CD4-positive, alpha-beta T cell treated with Interleukin-17A for 1 hour (primary cell): Measurements from ENCODE around the gene MAPRE3.

Source experiments
- DNase-seq: peaks from one replicate; pipeline ENCODE4 v3.0.0-alpha.2; 2020

MAPRE3 gene

GRCh38 chr2:27049422-27050280 lies 79.2 kb downstream of the MAPRE3 start:
- DNase-seq = peak; percentile 72

DNA sequence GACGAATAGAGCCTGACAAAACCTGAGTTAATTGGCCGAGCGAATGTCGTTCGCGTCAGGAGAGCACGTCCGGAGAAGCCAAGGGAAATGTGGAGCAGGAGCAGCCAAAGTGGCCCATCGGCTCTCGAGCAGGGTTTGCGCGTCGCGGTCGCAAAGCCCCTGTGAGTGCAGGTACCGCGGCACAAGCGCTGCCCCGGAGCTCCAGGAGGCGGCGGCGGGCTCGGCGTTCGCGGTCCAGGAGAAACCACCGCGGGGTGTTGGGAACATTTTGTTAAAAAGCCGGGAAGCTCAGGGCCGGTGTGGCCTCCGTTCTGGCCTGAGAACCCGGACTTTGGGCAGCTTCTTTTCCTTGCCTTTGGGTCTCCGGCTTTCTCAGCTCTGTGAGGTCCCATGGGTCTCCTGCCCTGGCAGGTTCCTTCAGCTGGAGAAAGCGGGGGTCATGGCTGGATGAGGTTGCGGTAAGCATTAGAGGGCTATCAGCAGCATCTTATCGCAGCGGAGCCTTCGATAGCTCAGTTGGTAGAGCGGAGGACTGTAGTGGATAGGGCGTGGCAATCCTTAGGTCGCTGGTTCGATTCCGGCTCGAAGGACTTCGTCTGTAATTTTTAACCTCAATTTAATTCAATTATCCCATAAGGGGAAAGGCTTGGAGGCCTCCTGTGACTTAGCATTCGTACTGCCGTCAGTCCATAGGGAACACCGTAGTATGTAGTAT lies 80.0 kb downstream of the MAPRE3 start:
- peak; percentile 96 for DNase-seq

DNA sequence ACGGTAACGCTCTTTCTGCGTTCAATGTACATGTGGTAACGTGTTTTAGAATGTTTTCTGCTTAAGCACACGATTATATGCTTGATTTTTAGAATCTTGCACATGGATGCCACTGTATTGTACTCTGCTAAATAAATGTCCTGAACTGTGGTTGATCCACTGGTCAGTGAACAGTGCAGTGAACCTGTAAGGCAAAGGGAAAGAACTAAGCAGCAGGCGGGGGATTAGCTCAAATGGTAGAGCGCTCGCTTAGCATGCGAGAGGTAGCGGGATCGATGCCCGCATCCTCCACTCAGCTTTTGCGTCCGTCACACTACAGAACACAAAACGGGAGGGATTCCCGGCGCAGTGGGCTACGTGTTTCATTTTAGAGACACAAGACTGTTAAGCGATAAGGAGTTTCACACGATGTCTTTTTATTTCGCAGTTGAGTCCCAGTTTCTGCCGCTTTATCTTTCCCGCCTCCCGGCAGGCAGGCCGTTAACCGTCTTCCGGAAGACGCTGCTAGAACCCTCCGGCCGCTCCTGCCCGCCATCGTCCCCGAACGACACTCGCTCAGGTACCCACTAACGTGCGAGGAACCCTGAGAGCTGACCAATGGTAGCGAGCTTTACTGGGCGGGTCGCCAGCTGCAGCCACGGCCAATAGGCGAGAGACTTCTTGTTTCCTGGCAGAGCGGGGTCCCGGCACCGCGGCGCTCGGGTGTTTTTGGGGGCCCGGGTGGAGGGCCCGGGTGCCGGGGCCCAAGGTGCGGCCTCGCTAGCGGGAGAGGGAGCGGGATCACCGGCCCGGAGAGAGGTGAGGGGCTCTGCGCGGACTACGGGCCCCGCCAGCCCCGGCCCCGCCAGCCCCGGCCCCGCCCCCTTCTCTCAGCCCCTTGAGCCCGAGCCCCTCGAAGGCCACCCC lies 80.8 kb downstream of the MAPRE3 start, which contains the start of gene AGBL5:
AGBL5 (plus strand) TSS at position 673 of the 906 bp plus-strand sequence. CDS start 1,291 bp downstream, outside the sequence.
- peak; percentile 99 for DNase-seq

DNA sequence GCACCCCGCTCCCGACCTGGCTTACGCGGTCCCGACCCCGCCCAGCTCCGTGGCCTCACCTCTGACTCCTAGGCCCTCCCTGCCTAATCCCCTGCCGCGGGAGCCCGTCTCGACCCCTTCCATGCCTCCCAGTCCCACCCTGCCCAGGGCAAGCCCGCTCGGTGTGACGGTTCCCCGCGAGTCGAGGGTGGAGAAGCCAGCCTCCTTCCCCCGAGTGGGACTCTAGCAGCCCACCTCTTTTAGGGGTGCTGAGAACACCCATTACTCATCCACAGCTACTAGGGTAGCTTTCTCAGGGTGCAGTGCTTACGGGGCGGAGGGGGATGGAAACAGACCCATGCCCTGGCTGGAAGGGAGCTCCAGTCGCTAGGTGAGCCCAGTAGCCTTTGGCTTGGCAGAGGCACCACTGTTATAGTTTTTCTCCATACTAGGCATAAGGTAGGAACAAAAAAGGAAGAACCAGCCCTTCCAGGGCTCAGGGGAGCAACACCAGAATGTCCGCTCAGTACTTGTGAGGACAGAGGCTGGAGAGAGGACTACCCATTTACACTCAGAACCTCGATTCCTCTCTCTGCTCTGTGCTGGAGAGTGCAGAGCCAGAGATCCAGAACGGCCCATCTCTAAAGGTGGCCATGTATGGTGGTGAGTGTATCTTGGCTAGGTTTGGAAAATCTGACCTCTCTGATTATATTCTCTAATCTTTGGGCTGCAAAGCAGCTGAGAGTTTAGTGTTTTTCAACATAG lies 81.6 kb downstream of the MAPRE3 start:
- DNase-seq = no peak

DNA sequence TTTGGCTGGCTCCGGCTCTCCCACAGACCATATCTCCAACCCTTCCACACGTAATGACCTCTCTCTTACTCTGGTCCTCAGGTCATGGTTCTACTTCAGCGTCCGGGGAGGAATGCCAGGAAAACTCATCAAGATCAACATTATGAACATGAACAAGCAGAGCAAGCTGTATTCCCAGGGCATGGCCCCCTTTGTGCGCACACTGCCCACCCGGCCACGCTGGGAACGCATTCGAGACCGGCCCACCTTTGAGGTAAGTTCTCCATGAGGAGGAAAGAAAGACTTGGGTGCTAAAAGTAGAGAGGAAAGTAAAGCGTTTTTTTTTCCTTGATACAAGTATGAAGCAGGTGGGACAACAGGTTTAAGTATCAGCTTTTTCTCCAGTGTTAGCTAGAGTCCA lies 82.9 kb downstream of the MAPRE3 start:
- DNase-seq = no peak

DNA sequence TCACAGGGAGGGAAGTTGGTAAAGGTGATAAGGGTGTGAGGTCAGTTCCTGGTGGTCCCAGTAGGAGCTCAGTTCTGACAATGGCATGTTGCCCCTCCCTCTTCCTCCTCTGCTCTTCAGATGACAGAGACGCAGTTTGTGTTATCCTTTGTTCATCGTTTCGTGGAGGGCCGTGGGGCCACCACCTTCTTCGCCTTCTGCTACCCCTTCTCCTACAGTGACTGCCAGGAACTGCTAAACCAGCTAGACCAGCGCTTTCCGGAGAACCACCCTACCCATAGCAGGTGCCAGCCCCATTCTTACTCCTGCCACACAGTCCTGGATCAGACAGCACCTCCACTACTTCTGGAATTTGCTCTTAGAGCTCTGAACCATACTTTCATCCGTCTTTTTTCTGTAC lies 83.3 kb downstream of the MAPRE3 start:
- no peak for DNase-seq

DNA sequence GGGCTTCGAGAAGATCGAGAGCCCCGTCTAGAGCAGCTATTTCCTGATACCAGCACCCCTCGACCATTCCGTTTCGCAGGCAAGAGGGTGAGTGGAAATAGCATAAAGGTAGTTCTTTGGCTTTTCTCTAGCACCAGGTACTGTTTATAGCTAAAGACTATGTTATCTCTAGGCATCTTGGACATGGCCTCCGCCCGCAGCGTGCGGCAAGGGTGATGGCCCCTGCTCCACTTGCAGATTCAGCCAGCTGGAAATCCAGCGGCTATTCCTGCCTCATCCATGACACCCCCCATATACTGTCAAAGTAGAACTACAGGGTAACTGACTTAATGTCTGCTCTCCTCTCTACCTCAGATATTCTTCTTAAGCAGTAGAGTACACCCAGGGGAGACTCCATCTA lies 84.3 kb downstream of the MAPRE3 start:
- DNase-seq = no peak

- DNase-seq = no peak
Measured at GRCh38 chr2:27057184-27057583, 86.7 kb downstream of the MAPRE3 start.

DNA sequence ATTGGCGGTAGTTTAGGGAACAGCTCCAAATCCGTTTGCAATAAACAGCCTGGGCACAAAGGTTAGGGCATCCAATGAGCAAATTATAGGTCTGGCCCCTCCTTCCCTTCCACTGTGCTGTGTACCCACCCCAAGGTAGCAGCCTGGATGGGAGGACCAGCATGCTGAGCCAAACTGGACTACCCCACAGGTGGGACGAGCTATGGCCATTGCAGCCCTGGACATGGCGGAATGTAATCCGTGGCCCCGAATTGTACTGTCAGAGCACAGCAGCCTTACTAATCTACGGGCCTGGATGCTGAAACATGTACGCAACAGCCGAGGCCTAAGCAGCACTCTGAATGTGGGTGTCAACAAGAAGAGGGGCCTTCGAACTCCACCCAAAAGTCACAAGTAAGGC lies 87.8 kb downstream of the MAPRE3 start:
- no peak for DNase-seq

GRCh38 chr2:27059141-27059820 lies 88.8 kb downstream of the MAPRE3 start:
- no peak for DNase-seq

DNA sequence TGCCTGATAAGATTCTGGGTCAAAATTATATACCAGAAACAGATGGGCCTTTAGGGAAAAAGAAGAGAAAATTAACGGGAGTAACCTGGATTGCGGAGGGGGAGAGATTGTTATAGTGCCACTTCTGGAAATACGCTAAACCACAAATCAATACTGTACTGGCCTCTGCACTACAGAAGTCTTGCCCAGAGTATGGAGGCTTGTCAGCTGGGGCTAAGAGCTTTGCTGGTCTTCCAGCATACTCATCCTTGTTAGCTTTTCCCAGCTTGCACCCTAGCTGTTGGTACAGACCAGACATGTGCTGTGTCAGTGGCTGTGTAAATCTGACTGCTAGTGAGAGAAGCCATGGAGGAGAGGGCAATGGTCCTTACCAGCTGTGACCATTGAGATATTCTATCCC lies 89.9 kb downstream of the MAPRE3 start:
- DNase-seq = no peak

GRCh38 chr2:27065128-27065527 lies 94.7 kb downstream of the MAPRE3 start:
- no peak for DNase-seq

DNA sequence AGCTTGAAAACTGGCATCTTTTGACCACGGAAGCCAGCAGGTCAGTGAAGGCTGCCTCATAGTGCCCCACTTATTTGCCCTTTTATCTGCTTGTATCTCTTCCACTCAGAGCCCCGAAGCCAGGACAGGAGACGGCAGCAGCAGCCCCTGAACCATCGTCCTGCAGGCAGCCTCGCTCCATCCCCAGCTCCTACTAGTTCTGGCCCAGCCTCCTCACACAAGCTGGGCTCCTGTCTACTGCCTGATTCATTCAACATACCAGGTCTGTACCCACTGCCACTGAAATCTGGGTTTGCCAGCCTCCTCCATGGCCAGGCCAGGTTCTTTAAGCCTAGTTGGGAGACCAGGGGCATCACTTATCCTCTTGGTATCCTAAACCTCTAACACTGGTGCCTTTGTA lies 96.9 kb downstream of the MAPRE3 start:
- DNase-seq = no peak

- no peak for DNase-seq
Measured at GRCh38 chr2:27069436-27069835, 99.0 kb downstream of the MAPRE3 start.

DNA sequence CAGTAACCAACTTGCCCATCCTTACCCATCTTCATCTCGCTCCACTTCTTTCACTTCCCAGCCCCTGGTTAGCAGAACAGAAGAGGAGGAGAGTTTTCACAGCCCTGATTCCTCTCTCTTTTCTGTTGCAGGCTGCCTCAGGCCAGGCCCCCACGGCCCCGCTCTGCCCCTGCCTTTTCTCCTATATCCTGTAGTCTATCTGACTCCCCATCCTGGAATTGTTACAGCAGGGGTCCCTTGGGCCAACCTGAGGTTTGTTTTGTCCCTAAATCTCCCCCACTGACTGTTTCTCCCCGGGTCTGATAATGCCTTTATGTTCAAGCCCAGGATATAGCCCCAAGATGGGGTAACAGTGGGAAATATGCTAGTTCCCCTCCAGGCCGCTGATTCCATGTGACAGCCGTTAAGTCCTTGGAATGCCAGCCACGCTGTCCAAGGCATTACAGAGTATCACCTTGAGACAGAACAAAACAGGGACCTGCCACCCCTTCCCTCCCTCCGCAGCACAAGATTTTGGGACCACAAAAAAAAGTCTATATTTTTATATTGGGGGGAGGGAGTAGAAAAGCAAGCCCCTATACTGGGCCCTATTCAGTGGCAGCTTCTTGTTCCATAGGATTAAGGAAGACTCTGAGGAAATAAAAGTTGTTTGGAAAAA lies 99.7 kb downstream of the MAPRE3 start:
- DNase-seq = no peak

- no peak for DNase-seq
Measured at GRCh38 chr2:27070653-27071276, 100.3 kb downstream of the MAPRE3 start.

DNA sequence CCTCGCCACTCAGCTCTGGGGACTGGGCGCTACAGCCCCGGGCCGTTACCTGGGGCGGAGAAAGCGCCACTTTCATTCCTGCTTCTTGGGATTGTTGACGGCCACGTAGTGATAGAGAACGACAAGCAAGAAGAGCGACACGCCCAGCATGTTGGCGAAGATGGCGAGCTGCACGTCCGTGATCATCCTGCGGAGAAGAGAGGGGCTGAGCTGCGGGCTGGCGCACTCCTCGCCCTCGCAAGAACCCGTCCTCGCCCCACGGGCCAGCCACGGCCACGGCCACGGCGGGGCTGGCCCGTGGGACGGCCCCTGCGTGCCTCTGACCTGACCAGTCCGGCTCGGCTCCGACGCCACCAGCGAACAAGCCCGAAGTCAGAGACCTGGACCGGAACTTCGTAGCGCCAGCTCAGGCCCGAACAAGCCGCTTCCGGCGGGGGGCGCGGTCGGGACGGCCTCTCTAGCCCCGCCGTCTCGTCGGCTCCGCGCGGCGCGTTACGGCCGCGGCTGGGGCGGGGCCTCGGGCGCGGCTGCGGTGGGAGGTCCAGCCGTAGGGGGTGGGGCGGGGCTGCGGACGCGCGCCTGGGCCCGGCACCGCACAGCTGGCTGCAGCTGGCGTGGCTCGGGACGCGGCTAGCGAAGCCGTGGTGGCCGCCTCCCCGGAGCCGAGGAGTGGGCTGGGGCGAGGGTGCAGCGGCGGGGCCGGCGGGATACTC lies 101.0 kb downstream of the MAPRE3 start, which contains the start of gene OST4:
OST4 (minus strand) TSS at position 378 of the 713 bp plus-strand sequence.
- peak; percentile 91 for DNase-seq

- DNase-seq = peak; percentile 36
Measured at GRCh38 chr2:27071990-27072830, 101.8 kb downstream of the MAPRE3 start.

- no peak for DNase-seq
Measured at GRCh38 chr2:27072920-27073319, 102.5 kb downstream of the MAPRE3 start.
